ENCODE results near the gene B3GAT3.
"Not testable (repeated sequence)": the region's sequence is repeated elsewhere in the genome, so short reads cannot be mapped to it uniquely, and the experiment has no call there.

The B3GAT3 gene

GRCh38 chr11:62581735-62582134 lies 40.1 kb downstream of the B3GAT3 start:
- not testable (repeated sequence) for H3K9ac ChIP-seq (ENCODE audit: low read depth, low read length)
- peaks cover 25% of the 10 kb centered on the region for H3K36me3 ChIP-seq (ENCODE audit: control insufficient read depth, insufficient read depth, low read length)

GRCh38 chr11:62580959-62581715 lies 40.6 kb downstream of the B3GAT3 start:
- Histone ChIP-seq H3K4me1 (ENCODE audit: control insufficient read depth, insufficient read depth, low read length) (no peaks in the 10 kb centered on the region), H3K9me3 (ENCODE audit: control insufficient read depth, insufficient read depth, low read length) (no peaks in the 10 kb centered on the region), H3K36me3 (ENCODE audit: control insufficient read depth, insufficient read depth, low read length) (peaks cover 31% of the 10 kb centered on the region), H3K4me3 (ENCODE audit: low read depth, low read length) (no peak overlapping the region), H3K9ac (ENCODE audit: low read depth, low read length) (no peak overlapping the region), H3K27me3 (ENCODE audit: control insufficient read depth, insufficient read depth, low read length) (no peaks in the 10 kb centered on the region)

More at GRCh38 chr11:62581735-62582134, 40.1 kb downstream of the B3GAT3 start:
- not testable (repeated sequence) for H3K4me1 ChIP-seq (ENCODE audit: control insufficient read depth, insufficient read depth, low read length); H3K9me3 ChIP-seq (ENCODE audit: control insufficient read depth, insufficient read depth, low read length); H3K4me3 ChIP-seq (ENCODE audit: low read depth, low read length); H3K27me3 ChIP-seq (ENCODE audit: control insufficient read depth, insufficient read depth, low read length)

DNA sequence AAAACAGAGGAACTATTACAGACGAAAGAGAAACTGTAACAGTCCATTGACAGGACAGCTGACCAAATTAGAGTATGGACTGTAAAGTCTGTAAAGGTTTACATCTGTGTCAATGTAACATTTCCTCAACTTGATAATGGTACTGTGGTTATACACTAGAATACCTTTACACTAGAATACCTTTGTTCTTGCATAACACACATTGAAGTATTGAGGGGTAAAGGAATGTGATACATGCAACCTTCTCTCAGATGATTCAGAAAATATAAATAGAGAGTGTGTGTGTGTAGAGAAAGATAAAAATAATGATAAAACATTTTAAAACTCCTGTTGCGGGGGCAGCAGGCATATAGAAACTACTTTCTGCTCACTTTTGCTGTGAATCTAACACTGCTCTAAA lies 42.5 kb downstream of the B3GAT3 start:
- Histone ChIP-seq H3K4me1 (ENCODE audit: control insufficient read depth, insufficient read depth, low read length) (no peaks in the 10 kb centered on the region), H3K9me3 (ENCODE audit: control insufficient read depth, insufficient read depth, low read length) (no peaks in the 10 kb centered on the region), H3K4me3 (ENCODE audit: low read depth, low read length) (no peak overlapping the region), H3K36me3 (ENCODE audit: control insufficient read depth, insufficient read depth, low read length) (peaks cover 41% of the 10 kb centered on the region), H3K9ac (ENCODE audit: low read depth, low read length) (no peak overlapping the region), H3K27me3 (ENCODE audit: control insufficient read depth, insufficient read depth, low read length) (no peaks in the 10 kb centered on the region)

DNA sequence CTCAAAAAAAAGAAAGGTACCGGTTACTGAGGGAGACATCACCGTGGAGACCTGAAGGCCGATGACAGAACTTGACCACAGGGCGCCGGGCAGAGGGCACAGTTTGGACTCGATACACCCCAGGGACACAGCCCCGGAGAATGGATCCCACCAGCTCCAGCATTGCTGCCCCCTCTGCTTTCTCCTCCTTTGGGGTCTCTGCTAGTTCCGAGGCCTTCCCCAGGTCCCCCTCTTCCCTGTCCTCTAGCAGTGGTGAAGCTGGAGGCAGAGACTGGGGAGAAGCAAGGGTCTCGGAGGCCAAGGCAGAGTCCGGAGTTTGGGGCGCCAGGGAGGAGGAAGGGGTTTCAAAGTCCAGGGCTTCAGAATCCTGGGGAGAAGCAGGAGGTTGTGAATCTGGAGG lies 43.2 kb downstream of the B3GAT3 start:
- H3K36me3 ChIP-seq (ENCODE audit: control insufficient read depth, insufficient read depth, low read length) = peaks cover 41% of the 10 kb centered on the region

DNA sequence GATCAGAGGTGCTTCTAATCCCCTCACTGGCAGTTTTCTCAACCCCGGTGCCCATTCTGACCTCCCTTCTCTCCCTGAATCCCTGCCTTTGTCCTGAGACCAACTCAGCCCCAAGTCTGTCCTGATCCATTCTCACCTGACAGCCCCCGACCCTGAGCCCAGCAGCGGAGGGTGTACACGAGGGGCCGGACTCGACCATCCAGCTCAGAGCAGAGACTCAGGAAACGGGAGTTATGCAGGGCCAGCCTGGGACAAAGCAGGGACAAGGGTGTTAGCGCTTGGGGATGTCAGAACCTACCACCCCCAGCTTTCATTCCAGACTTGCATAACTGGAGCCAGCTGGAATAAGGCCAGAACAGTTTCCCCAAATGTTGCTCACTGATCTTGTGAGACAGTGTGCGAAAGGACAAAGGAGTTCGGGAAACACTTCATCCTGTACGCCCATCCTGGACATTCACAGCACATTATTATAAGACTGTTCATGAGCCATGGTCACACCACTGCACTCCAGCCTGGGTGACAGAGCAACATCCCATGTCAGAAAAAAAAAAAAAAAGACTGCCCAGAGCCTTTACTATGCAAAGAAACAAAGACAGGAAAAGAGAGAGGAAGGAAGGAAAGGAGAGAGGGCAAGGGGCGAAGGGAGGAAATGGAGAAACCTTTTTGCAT lies 44.6 kb downstream of the B3GAT3 start:
- H3K36me3 ChIP-seq (ENCODE audit: control insufficient read depth, insufficient read depth, low read length) = peaks cover 49% of the 10 kb centered on the region
- H3K4me1 ChIP-seq (ENCODE audit: control insufficient read depth, insufficient read depth, low read length) = peaks cover 2% of the 10 kb centered on the region
- no peak overlapping the region for H3K9ac ChIP-seq (ENCODE audit: low read depth, low read length)
- H3K4me3 ChIP-seq (ENCODE audit: low read depth, low read length) = no peak overlapping the region
- no peaks in the 10 kb centered on the region for H3K27me3 ChIP-seq (ENCODE audit: control insufficient read depth, insufficient read depth, low read length)
- no peaks in the 10 kb centered on the region for H3K9me3 ChIP-seq (ENCODE audit: control insufficient read depth, insufficient read depth, low read length)

More for the DNA sequence above, 43.2 kb downstream of the B3GAT3 start:
- Histone ChIP-seq H3K4me1 (ENCODE audit: control insufficient read depth, insufficient read depth, low read length) (no peaks in the 10 kb centered on the region), H3K4me3 (ENCODE audit: low read depth, low read length) (no peak overlapping the region), H3K27me3 (ENCODE audit: control insufficient read depth, insufficient read depth, low read length) (no peaks in the 10 kb centered on the region), H3K9me3 (ENCODE audit: control insufficient read depth, insufficient read depth, low read length) (no peaks in the 10 kb centered on the region), H3K9ac (ENCODE audit: low read depth, low read length) (no peak overlapping the region)

DNA sequence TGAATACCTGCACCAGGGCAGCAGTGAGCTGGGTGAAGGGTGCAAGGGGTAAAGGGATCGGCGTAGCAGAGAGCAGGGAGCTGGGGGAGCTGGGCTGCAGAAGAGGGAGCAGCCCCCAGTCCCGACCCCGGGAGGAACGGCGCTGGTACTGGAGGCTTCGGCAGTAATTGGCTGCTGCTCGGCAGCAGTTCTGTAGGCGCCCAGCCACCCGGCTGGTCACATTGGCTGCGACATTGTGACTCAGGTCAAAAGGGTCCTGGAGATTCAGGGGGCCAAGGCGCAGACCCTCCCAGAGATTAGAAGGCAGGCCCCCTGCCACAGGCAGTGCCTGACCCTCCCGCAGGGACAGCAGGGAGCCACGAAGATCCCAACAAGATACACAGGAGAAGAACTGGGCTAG lies 45.9 kb downstream of the B3GAT3 start:
- Histone ChIP-seq H3K9me3 (ENCODE audit: control insufficient read depth, insufficient read depth, low read length) (no peaks in the 10 kb centered on the region), H3K9ac (ENCODE audit: low read depth, low read length) (no peak overlapping the region), H3K36me3 (ENCODE audit: control insufficient read depth, insufficient read depth, low read length) (peaks cover 55% of the 10 kb centered on the region), H3K4me3 (ENCODE audit: low read depth, low read length) (no peak overlapping the region), H3K4me1 (ENCODE audit: control insufficient read depth, insufficient read depth, low read length) (peaks cover 7% of the 10 kb centered on the region), H3K27me3 (ENCODE audit: control insufficient read depth, insufficient read depth, low read length) (no peaks in the 10 kb centered on the region)

GRCh38 chr11:62575156-62575555 lies 46.6 kb downstream of the B3GAT3 start:
- H3K4me3 ChIP-seq (ENCODE audit: low read depth, low read length) = peak overlapping the region; percentile 100
- H3K9me3 ChIP-seq (ENCODE audit: control insufficient read depth, insufficient read depth, low read length) = no peaks in the 10 kb centered on the region
- H3K9ac ChIP-seq (ENCODE audit: low read depth, low read length) = no peak overlapping the region
- peaks cover 61% of the 10 kb centered on the region for H3K36me3 ChIP-seq (ENCODE audit: control insufficient read depth, insufficient read depth, low read length)
- peaks cover 7% of the 10 kb centered on the region for H3K4me1 ChIP-seq (ENCODE audit: control insufficient read depth, insufficient read depth, low read length)
- no peaks in the 10 kb centered on the region for H3K27me3 ChIP-seq (ENCODE audit: control insufficient read depth, insufficient read depth, low read length)

- H3K36me3 ChIP-seq (ENCODE audit: control insufficient read depth, insufficient read depth, low read length) = peaks cover 67% of the 10 kb centered on the region
- no peaks in the 10 kb centered on the region for H3K27me3 ChIP-seq (ENCODE audit: control insufficient read depth, insufficient read depth, low read length)
- peak overlapping the region; percentile 100 for H3K4me3 ChIP-seq (ENCODE audit: low read depth, low read length)
- H3K4me1 ChIP-seq (ENCODE audit: control insufficient read depth, insufficient read depth, low read length) = peaks cover 7% of the 10 kb centered on the region
- no peaks in the 10 kb centered on the region for H3K9me3 ChIP-seq (ENCODE audit: control insufficient read depth, insufficient read depth, low read length)
- H3K9ac ChIP-seq (ENCODE audit: low read depth, low read length) = peak overlapping the region; percentile 87
These were observed 47.3 kb downstream of the B3GAT3 start for GRCh38 chr11:62574363-62575071.

GRCh38 chr11:62573592-62574362 lies 48.0 kb downstream of the B3GAT3 start, which contains the start of gene EEF1G:
Gene EEF1G (minus strand): TSS chr11:62573891. CDS start chr11:62573842, 49 bp downstream.
- Histone ChIP-seq H3K9ac (ENCODE audit: low read depth, low read length) (peak within 1 kb of the TSS; percentile 100), H3K36me3 (ENCODE audit: control insufficient read depth, insufficient read depth, low read length) (peaks cover 71% of the 10 kb centered on the region), H3K4me3 (ENCODE audit: low read depth, low read length) (peak within 1 kb of the TSS; percentile 100), H3K4me1 (ENCODE audit: control insufficient read depth, insufficient read depth, low read length) (peaks cover 7% of the 10 kb centered on the region), H3K9me3 (ENCODE audit: control insufficient read depth, insufficient read depth, low read length) (no peaks in the 10 kb centered on the region), H3K27me3 (ENCODE audit: control insufficient read depth, insufficient read depth, low read length) (no peaks in the 10 kb centered on the region)

DNA sequence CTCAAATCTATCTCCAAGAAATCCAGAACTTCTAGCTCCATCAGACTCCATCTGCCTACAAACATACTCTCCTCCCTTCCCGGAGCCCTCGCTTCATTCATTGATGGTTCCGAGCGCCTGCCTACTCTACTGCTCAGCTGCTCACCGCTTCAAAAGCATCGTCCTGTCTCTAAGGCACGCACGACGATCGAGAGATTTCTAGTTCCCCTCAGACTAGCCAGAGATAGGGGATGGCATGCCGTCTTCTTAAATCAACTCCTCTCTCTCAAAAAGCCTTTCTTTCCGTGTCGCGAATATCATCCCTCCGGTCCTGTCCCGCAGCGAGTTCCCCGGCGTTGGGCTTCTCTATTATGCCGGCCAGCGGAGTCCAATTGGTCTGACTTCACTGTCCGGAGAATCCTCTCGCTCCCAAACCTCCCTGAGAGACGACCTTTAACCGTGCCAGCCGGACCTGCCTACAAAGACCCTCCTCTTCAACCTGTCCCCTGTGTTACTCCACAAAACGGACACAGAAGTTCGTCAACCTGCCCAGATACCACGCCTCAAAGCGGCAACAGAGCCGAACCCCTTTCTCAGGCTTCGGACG lies 48.7 kb downstream of the B3GAT3 start:
- Histone ChIP-seq H3K27me3 (ENCODE audit: control insufficient read depth, insufficient read depth, low read length) (no peaks in the 10 kb centered on the region), H3K9ac (ENCODE audit: low read depth, low read length) (peak overlapping the region; percentile 100), H3K4me1 (ENCODE audit: control insufficient read depth, insufficient read depth, low read length) (peaks cover 7% of the 10 kb centered on the region), H3K9me3 (ENCODE audit: control insufficient read depth, insufficient read depth, low read length) (no peaks in the 10 kb centered on the region), H3K4me3 (ENCODE audit: low read depth, low read length) (peak overlapping the region; percentile 100), H3K36me3 (ENCODE audit: control insufficient read depth, insufficient read depth, low read length) (peaks cover 69% of the 10 kb centered on the region)

- H3K27me3 ChIP-seq (ENCODE audit: control insufficient read depth, insufficient read depth, low read length) = no peaks in the 10 kb centered on the region
- peaks cover 7% of the 10 kb centered on the region for H3K4me1 ChIP-seq (ENCODE audit: control insufficient read depth, insufficient read depth, low read length)
- H3K4me3 ChIP-seq (ENCODE audit: low read depth, low read length) = peak overlapping the region; percentile 100
- no peaks in the 10 kb centered on the region for H3K9me3 ChIP-seq (ENCODE audit: control insufficient read depth, insufficient read depth, low read length)
- H3K9ac ChIP-seq (ENCODE audit: low read depth, low read length) = peak overlapping the region; percentile 100
- H3K36me3 ChIP-seq (ENCODE audit: control insufficient read depth, insufficient read depth, low read length) = peaks cover 69% of the 10 kb centered on the region
These were observed 49.4 kb downstream of the B3GAT3 start for GRCh38 chr11:62572431-62572830.
